ENCODE data around the gene CSNK2A1.

DNA sequence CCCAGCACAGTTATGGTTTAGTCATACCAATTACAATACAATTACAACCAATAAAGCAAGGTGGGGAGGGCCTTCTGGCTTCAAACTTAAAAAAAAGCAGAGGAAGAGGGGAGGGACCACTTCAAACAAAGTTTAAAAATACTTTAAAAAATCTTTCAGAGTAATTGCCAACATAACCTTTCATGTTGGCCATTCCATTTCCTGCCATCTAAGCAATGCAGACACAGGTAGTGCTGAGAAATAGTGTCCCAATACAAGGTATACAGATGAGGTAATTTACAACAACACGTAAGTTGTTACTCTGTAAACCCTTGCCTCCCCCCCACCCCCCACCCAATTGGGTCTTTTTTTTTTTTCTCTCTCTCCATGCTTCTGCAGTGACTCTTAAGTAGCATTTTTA, 62.4 kb downstream of the CSNK2A1 start:
- TF ChIP-seq, protein P1, sequence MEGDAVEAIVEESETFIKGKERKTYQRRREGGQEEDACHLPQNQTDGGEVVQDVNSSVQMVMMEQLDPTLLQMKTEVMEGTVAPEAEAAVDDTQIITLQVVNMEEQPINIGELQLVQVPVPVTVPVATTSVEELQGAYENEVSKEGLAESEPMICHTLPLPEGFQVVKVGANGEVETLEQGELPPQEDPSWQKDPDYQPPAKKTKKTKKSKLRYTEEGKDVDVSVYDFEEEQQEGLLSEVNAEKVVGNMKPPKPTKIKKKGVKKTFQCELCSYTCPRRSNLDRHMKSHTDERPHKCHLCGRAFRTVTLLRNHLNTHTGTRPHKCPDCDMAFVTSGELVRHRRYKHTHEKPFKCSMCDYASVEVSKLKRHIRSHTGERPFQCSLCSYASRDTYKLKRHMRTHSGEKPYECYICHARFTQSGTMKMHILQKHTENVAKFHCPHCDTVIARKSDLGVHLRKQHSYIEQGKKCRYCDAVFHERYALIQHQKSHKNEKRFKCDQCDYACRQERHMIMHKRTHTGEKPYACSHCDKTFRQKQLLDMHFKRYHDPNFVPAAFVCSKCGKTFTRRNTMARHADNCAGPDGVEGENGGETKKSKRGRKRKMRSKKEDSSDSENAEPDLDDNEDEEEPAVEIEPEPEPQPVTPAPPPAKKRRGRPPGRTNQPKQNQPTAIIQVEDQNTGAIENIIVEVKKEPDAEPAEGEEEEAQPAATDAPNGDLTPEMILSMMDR (IDR thresholded peaks at IDR 0.05): no peak
- no peak for TF ChIP-seq POLR2A (IDR thresholded peaks at IDR 0.05)

All from testis (tissue), 2 donors.